Activated CD8-positive, alpha-beta memory T cell treated with anti-CD3 and anti-CD28 coated beads for 24 hours (primary cell): Measurements from ENCODE around the gene FAM170B.

ENCODE experiments used
- DNase-seq: peaks from one replicate; pipeline ENCODE4 v3.0.0-alpha.2; 2020

The FAM170B gene

GRCh38 chr10:49168831-49169500 lies 35.1 kb upstream of the FAM170B start:
- peak; percentile 46 for DNase-seq

GRCh38 chr10:49168171-49168540 lies 34.3 kb upstream of the FAM170B start:
- DNase-seq = peak; percentile 49

- no peak for DNase-seq
Measured at GRCh38 chr10:49167425-49168170, 33.8 kb upstream of the FAM170B start.

- peak; percentile 38 for DNase-seq
Measured at GRCh38 chr10:49166484-49167400, 32.9 kb upstream of the FAM170B start.

GRCh38 chr10:49165821-49166483 lies 32.1 kb upstream of the FAM170B start:
- DNase-seq = peak; percentile 47

GRCh38 chr10:49165259-49165658 lies 31.4 kb upstream of the FAM170B start:
- DNase-seq = no peak

GRCh38 chr10:49164559-49165188 lies 30.9 kb upstream of the FAM170B start:
- peak; percentile 68 for DNase-seq

GRCh38 chr10:49163741-49164140 lies 29.9 kb upstream of the FAM170B start:
- DNase-seq = peak; percentile 28

- peak; percentile 51 for DNase-seq
Measured at GRCh38 chr10:49162761-49163310, 29.0 kb upstream of the FAM170B start.

- DNase-seq = no peak
Measured at GRCh38 chr10:49162063-49162462, 28.2 kb upstream of the FAM170B start.

GRCh38 chr10:49161411-49161997 lies 27.7 kb upstream of the FAM170B start:
- DNase-seq = peak; percentile 26

- no peak for DNase-seq
Measured at GRCh38 chr10:49160814-49161213, 27.0 kb upstream of the FAM170B start.

- no peak for DNase-seq
Measured at GRCh38 chr10:49160110-49160509, 26.3 kb upstream of the FAM170B start.

- DNase-seq = no peak
Measured at GRCh38 chr10:49158915-49159314, 25.1 kb upstream of the FAM170B start.

GRCh38 chr10:49158404-49158803 lies 24.6 kb upstream of the FAM170B start:
- DNase-seq = peak; percentile 11

GRCh38 chr10:49157229-49157628 lies 23.4 kb upstream of the FAM170B start:
- no peak for DNase-seq

GRCh38 chr10:49154641-49155040 lies 20.8 kb upstream of the FAM170B start:
- no peak for DNase-seq

GRCh38 chr10:49153971-49154370 lies 20.1 kb upstream of the FAM170B start:
- no peak for DNase-seq

GRCh38 chr10:49153115-49153514 lies 19.3 kb upstream of the FAM170B start:
- no peak for DNase-seq

GRCh38 chr10:49152663-49153062 lies 18.8 kb upstream of the FAM170B start:
- no peak for DNase-seq

- no peak for DNase-seq
Measured at GRCh38 chr10:49152037-49152436, 18.2 kb upstream of the FAM170B start.

GRCh38 chr10:49151481-49151880 lies 17.7 kb upstream of the FAM170B start:
- DNase-seq = no peak
